Duodenal mucosa (tissue), 2 donors: ENCODE data around the gene TRPM6.
"Not testable (repeated sequence)": the region's sequence is repeated elsewhere in the genome, so short reads cannot be mapped to it uniquely, and the experiment has no call there.

ENCODE experiments used
- H3K27ac ChIP-seq: one replicate; pipeline ENCODE4 v1.7.0; 2013; ENCODE audit warnings: low read depth, low read length
- H3K27me3 ChIP-seq, 2 donors: one replicate each; pipeline ENCODE4 v1.7.0; 2013; ENCODE audit warnings: low read length in 2 of 2, control low read depth in 1 of 2; ENCODE audit not compliant: insufficient read depth in 2 of 2, control insufficient read depth in 1 of 2
- H3K36me3 ChIP-seq, 2 donors: one replicate each; pipeline ENCODE4 v1.7.0; 2013; ENCODE audit warnings: low read length in 2 of 2, control low read depth in 1 of 2; ENCODE audit not compliant: insufficient read depth in 2 of 2, control insufficient read depth in 1 of 2
- H3K4me1 ChIP-seq, 2 donors: one replicate each; pipeline ENCODE4 v1.7.0; 2013; ENCODE audit warnings: low read length in 2 of 2, control low read depth in 1 of 2; ENCODE audit not compliant: insufficient read depth in 2 of 2, control insufficient read depth in 1 of 2
- H3K4me3 ChIP-seq, 2 donors: one replicate each; pipeline ENCODE4 v1.7.0; 2013; ENCODE audit warnings: low read length in 2 of 2, low read depth in 1 of 2
- H3K9ac ChIP-seq, 2 donors: one replicate each; pipeline ENCODE4 v1.7.0; 2013; ENCODE audit warnings: low read length in 2 of 2, low read depth in 1 of 2
- H3K9me3 ChIP-seq, 2 donors: one replicate each; pipeline ENCODE4 v1.7.0; 2013; ENCODE audit warnings: low read length in 2 of 2, control low read depth in 1 of 2; ENCODE audit not compliant: control insufficient read depth in 1 of 2

The TRPM6 gene, protein sequence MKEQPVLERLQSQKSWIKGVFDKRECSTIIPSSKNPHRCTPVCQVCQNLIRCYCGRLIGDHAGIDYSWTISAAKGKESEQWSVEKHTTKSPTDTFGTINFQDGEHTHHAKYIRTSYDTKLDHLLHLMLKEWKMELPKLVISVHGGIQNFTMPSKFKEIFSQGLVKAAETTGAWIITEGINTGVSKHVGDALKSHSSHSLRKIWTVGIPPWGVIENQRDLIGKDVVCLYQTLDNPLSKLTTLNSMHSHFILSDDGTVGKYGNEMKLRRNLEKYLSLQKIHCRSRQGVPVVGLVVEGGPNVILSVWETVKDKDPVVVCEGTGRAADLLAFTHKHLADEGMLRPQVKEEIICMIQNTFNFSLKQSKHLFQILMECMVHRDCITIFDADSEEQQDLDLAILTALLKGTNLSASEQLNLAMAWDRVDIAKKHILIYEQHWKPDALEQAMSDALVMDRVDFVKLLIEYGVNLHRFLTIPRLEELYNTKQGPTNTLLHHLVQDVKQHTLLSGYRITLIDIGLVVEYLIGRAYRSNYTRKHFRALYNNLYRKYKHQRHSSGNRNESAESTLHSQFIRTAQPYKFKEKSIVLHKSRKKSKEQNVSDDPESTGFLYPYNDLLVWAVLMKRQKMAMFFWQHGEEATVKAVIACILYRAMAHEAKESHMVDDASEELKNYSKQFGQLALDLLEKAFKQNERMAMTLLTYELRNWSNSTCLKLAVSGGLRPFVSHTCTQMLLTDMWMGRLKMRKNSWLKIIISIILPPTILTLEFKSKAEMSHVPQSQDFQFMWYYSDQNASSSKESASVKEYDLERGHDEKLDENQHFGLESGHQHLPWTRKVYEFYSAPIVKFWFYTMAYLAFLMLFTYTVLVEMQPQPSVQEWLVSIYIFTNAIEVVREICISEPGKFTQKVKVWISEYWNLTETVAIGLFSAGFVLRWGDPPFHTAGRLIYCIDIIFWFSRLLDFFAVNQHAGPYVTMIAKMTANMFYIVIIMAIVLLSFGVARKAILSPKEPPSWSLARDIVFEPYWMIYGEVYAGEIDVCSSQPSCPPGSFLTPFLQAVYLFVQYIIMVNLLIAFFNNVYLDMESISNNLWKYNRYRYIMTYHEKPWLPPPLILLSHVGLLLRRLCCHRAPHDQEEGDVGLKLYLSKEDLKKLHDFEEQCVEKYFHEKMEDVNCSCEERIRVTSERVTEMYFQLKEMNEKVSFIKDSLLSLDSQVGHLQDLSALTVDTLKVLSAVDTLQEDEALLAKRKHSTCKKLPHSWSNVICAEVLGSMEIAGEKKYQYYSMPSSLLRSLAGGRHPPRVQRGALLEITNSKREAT (N-terminal part only)

DNA sequence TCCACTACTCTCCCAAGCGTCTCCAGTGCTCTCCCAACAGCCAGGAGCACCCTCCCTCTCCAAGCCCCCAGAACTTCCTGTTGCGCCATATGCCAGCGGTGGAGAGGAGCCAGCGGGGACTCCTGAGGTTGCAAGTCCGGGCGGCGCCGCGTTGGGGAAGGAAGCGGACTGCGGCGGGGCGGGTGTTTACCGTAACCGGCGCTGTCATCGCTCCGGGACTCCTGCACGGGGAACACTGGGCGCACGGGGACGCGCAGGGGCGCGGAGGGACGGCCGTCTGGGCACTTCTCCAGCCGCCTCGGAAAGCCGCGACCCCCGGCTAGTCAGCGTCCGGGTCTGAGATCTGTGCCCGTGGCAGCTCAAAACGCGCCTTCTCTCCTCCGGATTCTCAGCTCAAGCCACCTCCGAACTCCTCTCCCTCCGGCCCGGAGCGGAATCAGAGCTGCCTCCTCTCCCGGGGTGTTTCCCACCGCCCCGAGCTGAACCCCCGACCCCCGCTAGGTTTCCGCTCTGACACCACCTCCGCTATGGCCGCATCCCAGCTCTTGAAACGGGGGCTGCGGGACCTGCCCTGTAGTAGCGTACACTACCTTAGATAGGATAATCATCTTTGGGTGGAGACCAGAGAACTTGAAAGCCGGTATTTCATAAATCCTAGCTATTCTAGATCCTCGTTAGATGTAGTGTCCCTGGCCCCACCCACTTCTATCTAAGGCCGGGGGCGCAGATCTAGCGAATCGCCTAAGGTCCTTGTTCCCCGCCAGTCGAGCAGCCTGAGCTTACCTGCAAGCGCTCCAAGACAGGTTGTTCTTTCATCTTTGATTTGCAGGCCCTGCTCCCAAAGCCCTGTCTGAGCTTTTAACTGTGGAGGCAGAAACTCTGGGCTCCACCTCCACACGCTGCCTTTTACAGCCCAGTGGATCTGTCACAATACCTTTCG is at the start of gene TRPM6:
TSS of gene TRPM6 (minus strand) at position 881 of the 940 bp plus-strand sequence. CDS start at position 816, 65 bp downstream.
- no peaks in the 10 kb centered on the region for H3K36me3 ChIP-seq
- no peak within 1 kb of the TSS for H3K27ac ChIP-seq
- peak within 1 kb of the TSS; percentile 67 to 75 for H3K4me3 ChIP-seq
- no peaks in the 10 kb centered on the region for H3K9me3 ChIP-seq
- peak within 1 kb of the TSS; percentile 37 to 67 for H3K9ac ChIP-seq
- H3K4me1 ChIP-seq = peaks cover 7% of the 10 kb centered on the region in 2 donors
- peaks cover 0 to 3% of the 10 kb centered on the region in 2 donors for H3K27me3 ChIP-seq

DNA sequence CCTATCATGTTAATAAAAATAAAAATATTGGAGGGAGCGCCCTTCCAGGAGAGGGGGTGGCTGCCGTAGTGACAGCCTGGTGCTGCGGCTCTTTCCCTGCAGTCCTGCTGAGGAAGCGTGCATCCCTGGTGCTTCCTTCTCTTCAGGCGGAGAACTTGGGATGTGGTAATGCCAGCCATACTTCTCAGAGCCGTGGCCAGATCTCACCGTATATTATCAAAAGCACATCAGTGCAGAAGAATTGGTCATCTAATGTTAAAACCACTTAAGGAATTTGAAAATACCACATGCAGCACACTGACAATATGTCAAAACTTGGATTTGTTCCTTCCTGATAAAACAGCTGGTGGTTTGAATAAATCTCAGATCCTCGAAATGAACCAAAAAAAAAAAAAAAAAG is 47.3 kb upstream of the TRPM6 start:
- Histone ChIP-seq H3K9ac (no peak overlapping the region), H3K36me3 (no peaks in the 10 kb centered on the region), H3K9me3 (peaks cover 3 to 10% of the 10 kb centered on the region in 2 donors), H3K4me1 (no peaks in the 10 kb centered on the region), H3K27ac (no peak overlapping the region), H3K4me3 (no peak overlapping the region), H3K27me3 (no peaks in the 10 kb centered on the region)

DNA sequence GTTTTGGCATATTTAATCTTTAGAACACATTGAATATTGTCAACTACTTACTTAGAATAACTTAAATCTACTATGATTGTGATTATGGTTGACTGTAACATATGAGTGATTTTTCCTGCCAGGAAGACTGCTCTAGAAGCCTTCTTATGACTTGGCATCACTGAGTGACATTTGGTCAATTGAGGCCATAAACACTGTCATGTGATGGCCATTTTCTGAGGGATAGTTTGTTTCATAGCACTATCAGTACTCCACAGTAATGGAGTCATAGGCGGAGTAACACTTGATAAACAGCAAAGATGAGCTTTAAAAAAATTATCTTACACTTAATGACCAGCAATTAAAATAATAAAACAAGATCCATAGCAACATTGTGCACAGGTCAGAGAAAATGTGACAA is 34.0 kb upstream of the TRPM6 start:
- Histone ChIP-seq H3K27ac (no peak overlapping the region), H3K4me1 (peaks cover 0 to 6% of the 10 kb centered on the region in 2 donors), H3K4me3 (no peak overlapping the region), H3K27me3 (no peaks in the 10 kb centered on the region), H3K9me3 (no peaks in the 10 kb centered on the region), H3K9ac (no peak overlapping the region), H3K36me3 (no peaks in the 10 kb centered on the region)

DNA sequence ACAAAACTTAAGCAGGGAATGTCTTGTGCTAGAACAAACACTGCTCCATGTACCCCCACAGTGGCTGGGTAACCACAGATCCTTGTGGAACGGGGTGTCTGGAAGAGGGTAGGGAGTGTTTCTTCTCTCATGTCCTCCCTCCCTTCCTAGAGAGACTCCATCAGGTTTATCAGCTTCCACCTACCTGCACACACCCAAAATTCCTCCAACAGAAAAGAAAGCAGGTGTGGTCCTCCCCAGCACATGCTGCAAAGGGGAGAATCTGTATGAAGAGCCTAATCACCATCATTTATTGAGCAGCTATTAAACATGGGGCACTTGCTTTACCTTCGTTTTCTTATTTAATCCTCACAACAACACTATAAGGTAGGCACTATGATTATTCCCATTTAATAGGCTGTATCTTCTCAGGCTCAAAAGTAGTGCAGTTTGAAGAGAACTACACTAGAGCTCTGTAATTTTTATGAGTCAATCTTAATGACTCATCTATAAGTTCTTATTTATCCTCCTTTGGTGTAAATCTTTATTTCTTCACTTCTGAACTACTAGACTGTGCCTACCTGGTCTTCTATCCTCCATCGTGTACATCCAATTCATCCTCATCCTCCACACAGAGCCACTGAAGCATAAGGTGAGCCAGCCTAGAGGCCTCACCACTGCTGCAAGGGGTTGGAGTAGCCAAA is 33.4 kb upstream of the TRPM6 start:
- no peaks in the 10 kb centered on the region for H3K27me3 ChIP-seq
- no peaks in the 10 kb centered on the region for H3K36me3 ChIP-seq
- no peaks in the 10 kb centered on the region for H3K9me3 ChIP-seq
- no peak overlapping the region for H3K4me3 ChIP-seq
- H3K27ac ChIP-seq = no peak overlapping the region
- no peak overlapping the region for H3K9ac ChIP-seq
- H3K4me1 ChIP-seq = peaks cover 0 to 6% of the 10 kb centered on the region in 2 donors

DNA sequence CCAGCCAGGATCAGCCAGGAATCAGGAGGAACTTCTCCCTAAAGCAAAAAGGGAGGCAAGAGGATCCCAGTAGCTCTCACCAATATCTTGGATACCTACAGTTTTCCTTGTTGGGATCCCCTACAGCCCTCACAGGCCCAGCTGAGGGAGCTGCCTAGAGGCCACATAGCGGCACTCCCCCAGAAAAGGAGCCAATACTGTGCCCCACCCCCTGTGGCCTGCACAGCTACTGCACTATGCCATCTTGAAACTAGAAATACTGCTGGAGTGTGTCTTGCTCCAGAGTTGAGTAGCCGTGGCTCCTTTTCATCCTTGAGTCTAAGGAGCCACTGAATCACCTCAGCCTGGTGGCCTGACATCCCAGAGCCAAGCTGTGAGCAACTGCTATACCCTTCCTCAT is 22.3 kb upstream of the TRPM6 start:
- H3K36me3 ChIP-seq = no peaks in the 10 kb centered on the region
- no peak overlapping the region for H3K9ac ChIP-seq
- H3K27me3 ChIP-seq = no peaks in the 10 kb centered on the region
- H3K4me3 ChIP-seq = no peak overlapping the region
- no peaks in the 10 kb centered on the region for H3K4me1 ChIP-seq
- H3K9me3 ChIP-seq = no peaks in the 10 kb centered on the region
- H3K27ac ChIP-seq = no peak overlapping the region

DNA sequence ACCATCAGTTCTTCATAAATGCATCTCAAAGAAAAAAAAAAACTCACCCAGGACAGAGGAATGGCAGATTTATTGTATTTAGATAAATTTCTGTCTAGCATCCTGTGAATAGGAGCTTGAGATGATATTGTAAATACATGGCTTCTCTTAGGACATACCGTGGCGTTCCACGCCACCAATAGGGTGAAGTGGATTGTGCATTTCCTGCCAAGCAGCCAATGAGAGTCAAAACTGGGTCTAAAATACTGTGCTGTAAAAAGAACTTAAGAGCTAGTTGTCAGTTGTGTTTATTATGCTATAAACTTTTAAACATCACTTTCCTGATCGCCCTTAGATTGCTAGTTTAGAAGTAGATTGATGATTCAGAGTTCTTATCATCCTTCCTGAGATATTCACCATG is 20.9 kb upstream of the TRPM6 start:
- no peaks in the 10 kb centered on the region for H3K9me3 ChIP-seq
- no peaks in the 10 kb centered on the region for H3K36me3 ChIP-seq
- H3K9ac ChIP-seq = no peak overlapping the region
- H3K27ac ChIP-seq = no peak overlapping the region
- H3K27me3 ChIP-seq = no peaks in the 10 kb centered on the region
- H3K4me1 ChIP-seq = no peaks in the 10 kb centered on the region
- H3K4me3 ChIP-seq = no peak overlapping the region

DNA sequence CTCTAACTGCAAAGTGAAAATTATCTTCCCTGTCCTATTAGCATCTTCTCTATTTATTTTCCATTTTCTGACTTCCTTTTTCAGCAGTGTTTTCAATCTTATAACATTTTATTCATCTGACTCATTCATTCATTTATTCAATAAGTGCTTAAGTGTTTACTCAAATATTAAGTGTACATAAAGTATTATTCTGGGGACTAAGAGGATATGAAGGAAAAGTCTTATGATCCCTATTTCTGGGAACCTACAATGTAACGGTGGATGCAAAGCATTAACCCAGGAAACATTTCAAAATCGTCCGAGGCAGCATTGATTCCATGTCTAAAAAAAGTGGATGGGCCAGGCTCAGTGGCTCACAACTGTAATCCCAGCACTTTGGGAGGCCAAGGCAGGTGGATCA is 19.4 kb upstream of the TRPM6 start:
- Histone ChIP-seq H3K27ac (no peak overlapping the region), H3K9ac (no peak overlapping the region), H3K27me3 (no peaks in the 10 kb centered on the region), H3K4me1 (no peaks in the 10 kb centered on the region), H3K9me3 (no peaks in the 10 kb centered on the region), H3K36me3 (no peaks in the 10 kb centered on the region), H3K4me3 (no peak overlapping the region)

DNA sequence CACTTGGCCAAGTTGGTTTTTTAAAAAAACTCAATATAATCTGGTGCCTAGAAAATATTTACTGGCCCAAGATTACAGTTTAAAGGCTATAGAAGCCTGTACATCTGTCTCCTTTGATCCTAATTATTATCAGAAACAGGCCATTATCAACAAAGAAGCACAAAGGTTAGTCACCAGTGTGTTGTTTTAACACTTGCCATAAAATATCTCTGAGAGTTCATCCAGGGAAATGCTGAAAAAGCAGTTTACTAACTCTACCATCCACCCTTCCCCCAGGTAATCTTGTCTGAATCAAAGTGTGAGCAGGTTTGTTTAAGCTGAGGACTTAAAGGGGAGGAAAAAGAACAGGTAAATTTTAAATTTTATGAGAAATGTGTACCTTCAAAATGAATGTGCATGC is 13.3 kb upstream of the TRPM6 start:
- H3K4me1 ChIP-seq = peaks cover 3 to 15% of the 10 kb centered on the region in 2 donors
- no peak overlapping the region for H3K9ac ChIP-seq
- H3K36me3 ChIP-seq = no peaks in the 10 kb centered on the region
- H3K9me3 ChIP-seq = no peaks in the 10 kb centered on the region
- no peak overlapping the region for H3K27ac ChIP-seq
- no peak overlapping the region for H3K4me3 ChIP-seq
- no peaks in the 10 kb centered on the region for H3K27me3 ChIP-seq

DNA sequence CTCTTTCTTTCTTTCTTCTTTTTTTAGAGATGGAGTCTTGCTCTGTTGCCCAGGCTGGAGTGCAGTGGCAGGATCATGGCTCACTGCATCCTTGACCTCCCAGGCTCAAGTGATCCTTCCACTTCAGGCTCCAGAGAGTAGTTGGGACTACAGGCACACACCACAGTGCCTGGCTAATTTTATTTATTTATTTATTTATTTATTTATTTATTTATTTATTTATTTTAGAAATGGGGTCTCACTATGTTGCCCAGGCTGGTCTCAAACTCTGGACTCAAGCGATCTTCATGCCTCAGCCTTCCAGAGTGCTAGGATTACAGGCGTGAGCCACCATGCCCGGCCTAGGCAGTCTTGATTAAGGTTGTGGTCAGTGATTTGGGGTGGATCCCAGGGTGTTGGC is 728 bp upstream of the TRPM6 start:
- not testable (repeated sequence) for H3K27ac ChIP-seq, H3K4me3 ChIP-seq, H3K9ac ChIP-seq, H3K27me3 ChIP-seq, H3K4me1 ChIP-seq, H3K9me3 ChIP-seq, H3K36me3 ChIP-seq
